Glutamatergic neuron (in vitro differentiated cells): ENCODE results near the gene DSE. TPM values are rescaled to one million over a fixed set of nuclear protein-coding genes. Genes with fewer than 3 reads are reported as not detected.

Experiments
- DNase-seq: peaks from one replicate; pipeline ENCODE4 v3.0.0; 2022
- H3K27ac Mint-ChIP-seq: one replicate; pipeline ENCODE4 v1.8.0; 2020; ENCODE audit warnings: mild to moderate bottlenecking, mixed read lengths, inconsistent platforms; ENCODE audit not compliant: unreplicated experiment
- H3K27me3 Mint-ChIP-seq: one replicate; pipeline ENCODE4 v1.8.0; 2020; ENCODE audit warnings: mild to moderate bottlenecking, moderate library complexity, mixed read lengths, inconsistent platforms; ENCODE audit not compliant: unreplicated experiment
- H3K36me3 Mint-ChIP-seq: one replicate; pipeline ENCODE4 v1.8.0; 2020; ENCODE audit warnings: mild to moderate bottlenecking, mixed read lengths, inconsistent platforms; ENCODE audit not compliant: unreplicated experiment
- H3K4me1 Mint-ChIP-seq: one replicate; pipeline ENCODE4 v1.8.0; 2020; ENCODE audit warnings: mild to moderate bottlenecking, low read depth, mixed read lengths, inconsistent platforms; ENCODE audit not compliant: unreplicated experiment
- H3K4me3 Mint-ChIP-seq: one replicate; pipeline ENCODE4 v1.8.0; 2020; ENCODE audit warnings: mild to moderate bottlenecking, mixed read lengths, inconsistent platforms; ENCODE audit not compliant: unreplicated experiment
- H3K9me3 Mint-ChIP-seq: one replicate; pipeline ENCODE4 v1.8.0; 2020; ENCODE audit warnings: mild to moderate bottlenecking, moderate library complexity, mixed read lengths, inconsistent platforms; ENCODE audit not compliant: unreplicated experiment
- total RNA-seq: library from RNA; stranded (reverse); fragmentation: NEBNext Ultra II Directional; extraction: Animal tissue kit (Norgen Biotek cat#: 25700); gene quantifications from one replicate; pipeline ENCODE4 v1.2.1, GENCODE V29; 2021; ENCODE audit not compliant: unreplicated experiment
- TF ChIP-seq, protein P1 (sequence below): fragments of 200-600 bp; sonication (generic); IDR thresholded peaks from one replicate; pipeline ENCODE4 v1.5.0; 2021; ENCODE audit not compliant: partially characterized antibody, unreplicated experiment

DSE gene
- total RNA-seq, 1 donor from 2014 or later, result 12.0 TPM

DNA sequence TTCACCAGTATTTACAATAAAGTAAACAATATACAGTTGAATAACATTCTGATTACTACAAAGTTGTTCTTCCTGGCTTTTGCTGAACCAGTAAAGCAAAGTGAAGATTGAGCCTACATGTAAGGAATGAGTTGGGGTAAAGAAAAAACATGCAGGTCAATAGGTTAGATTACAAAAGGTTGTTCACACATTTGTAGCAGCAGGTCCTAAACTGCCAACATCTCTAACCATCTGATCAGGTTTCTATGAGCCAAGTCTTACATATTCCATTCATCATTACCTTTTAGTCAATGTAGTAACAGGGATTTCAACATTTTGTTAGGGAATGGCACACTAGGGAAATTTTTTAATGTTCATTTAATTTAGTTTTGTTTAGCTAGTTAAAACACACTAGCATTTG lies 81.2 kb downstream of the DSE start:
- Mint-ChIP-seq H3K4me1 (no peaks in the 10 kb centered on the region), H3K27ac (no peak overlapping the region), H3K9me3 (no peaks in the 10 kb centered on the region)

DNA sequence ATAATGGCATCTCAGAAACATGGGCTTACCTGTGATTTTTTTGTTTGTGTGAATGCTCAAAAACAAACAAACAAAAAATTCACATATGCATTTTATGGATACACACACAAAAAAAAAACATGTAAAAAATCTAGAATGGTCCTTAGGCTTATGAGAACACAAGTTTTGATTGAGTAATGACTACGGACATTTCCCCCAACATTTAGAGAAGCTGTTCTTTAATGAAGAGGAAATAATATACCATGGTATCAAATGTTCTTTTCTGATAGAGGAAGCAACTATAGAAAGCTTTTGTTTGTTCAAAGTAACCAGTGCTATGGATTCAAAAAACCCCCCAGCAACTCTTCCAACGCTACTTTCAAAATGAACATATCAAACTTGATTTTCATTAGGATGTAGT lies 81.8 kb downstream of the DSE start:
- no peaks in the 10 kb centered on the region for H3K9me3 Mint-ChIP-seq
- no peak for DNase-seq
- no peak overlapping the region for H3K4me3 Mint-ChIP-seq
- no peaks in the 10 kb centered on the region for H3K4me1 Mint-ChIP-seq
- TF ChIP-seq, protein P1, sequence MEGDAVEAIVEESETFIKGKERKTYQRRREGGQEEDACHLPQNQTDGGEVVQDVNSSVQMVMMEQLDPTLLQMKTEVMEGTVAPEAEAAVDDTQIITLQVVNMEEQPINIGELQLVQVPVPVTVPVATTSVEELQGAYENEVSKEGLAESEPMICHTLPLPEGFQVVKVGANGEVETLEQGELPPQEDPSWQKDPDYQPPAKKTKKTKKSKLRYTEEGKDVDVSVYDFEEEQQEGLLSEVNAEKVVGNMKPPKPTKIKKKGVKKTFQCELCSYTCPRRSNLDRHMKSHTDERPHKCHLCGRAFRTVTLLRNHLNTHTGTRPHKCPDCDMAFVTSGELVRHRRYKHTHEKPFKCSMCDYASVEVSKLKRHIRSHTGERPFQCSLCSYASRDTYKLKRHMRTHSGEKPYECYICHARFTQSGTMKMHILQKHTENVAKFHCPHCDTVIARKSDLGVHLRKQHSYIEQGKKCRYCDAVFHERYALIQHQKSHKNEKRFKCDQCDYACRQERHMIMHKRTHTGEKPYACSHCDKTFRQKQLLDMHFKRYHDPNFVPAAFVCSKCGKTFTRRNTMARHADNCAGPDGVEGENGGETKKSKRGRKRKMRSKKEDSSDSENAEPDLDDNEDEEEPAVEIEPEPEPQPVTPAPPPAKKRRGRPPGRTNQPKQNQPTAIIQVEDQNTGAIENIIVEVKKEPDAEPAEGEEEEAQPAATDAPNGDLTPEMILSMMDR, result no peak
- H3K27ac Mint-ChIP-seq, result no peak overlapping the region
- H3K27me3 Mint-ChIP-seq, result no peaks in the 10 kb centered on the region
- H3K36me3 Mint-ChIP-seq, result no peaks in the 10 kb centered on the region

More for the DNA sequence above, 81.2 kb downstream of the DSE start:
- no peak for DNase-seq
- Mint-ChIP-seq H3K27me3 (no peaks in the 10 kb centered on the region), H3K4me3 (no peak overlapping the region), H3K36me3 (no peaks in the 10 kb centered on the region)
- TF ChIP-seq, protein P1, result no peak

DNA sequence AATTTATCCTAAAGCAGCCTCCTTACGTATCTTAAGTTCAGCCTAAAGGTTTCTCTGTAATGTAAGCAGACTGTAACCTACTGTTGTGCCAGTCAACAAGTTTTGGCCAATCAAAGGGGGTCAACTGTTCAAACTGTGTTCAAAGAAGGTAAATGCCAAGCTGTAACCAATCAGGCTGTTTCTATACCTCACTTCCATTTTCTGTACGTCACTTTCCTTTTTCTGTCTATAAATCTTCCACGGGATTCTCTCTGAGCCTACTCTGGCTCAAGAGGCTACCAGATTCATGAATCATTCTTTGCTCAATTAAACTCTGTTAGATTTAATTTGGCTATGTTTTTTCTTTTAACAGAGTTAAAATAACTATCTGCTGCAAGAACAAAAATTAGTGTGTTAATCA lies 85.4 kb downstream of the DSE start:
- Mint-ChIP-seq H3K27me3 (no peaks in the 10 kb centered on the region), H3K4me3 (no peak overlapping the region), H3K27ac (no peak overlapping the region), H3K9me3 (no peaks in the 10 kb centered on the region), H3K4me1 (peaks cover 2% of the 10 kb centered on the region), H3K36me3 (no peaks in the 10 kb centered on the region)
- DNase-seq, result no peak
- TF ChIP-seq, protein P1, result no peak

DNA sequence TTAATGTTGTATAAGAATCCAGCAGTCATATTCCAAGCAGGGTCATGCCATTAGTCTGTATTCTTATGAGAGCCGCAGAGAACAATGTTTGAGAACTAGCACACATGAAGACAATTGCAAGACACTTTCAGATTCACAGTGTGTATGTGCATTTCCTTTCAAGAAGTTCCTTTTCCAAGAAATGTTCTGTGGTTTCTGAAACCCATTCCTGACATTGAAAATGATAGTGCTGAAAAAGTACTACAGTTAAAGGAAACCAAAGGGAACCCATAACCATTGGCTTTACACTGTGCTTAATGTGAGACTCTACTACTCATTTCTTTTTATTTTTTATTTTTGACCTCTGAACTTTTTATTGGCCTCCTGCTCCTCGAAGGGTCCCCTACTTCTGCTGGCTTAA lies 86.2 kb downstream of the DSE start:
- Mint-ChIP-seq H3K27me3 (peaks cover 5% of the 10 kb centered on the region), H3K4me3 (no peak overlapping the region), H3K27ac (no peak overlapping the region), H3K4me1 (peaks cover 2% of the 10 kb centered on the region), H3K36me3 (no peaks in the 10 kb centered on the region), H3K9me3 (peaks cover 3% of the 10 kb centered on the region)
- TF ChIP-seq, protein P1, result no peak
- DNase-seq, result no peak

DNA sequence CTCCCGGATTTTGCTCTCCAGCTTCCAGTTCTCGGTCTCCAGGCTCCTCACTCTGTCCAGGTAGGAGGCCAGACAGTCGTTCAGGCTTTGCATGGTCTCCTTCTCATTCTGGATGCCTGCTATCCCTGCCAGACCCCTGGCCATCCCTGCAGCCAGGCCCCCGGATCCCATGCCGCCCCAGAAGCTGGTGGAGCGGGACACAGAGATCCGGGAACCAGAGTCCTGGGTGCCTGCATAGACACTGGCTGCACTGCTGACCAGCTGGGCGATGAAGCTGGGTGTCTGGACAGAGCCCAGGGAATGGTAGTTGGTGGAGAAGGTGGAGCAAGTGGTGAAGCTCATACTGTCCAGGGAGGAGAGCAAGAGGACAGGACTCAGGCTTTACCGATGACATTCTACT lies 87.5 kb downstream of the DSE start:
- Mint-ChIP-seq H3K36me3 (no peaks in the 10 kb centered on the region), H3K4me1 (peaks cover 2% of the 10 kb centered on the region)

More for the DNA sequence above, 87.5 kb downstream of the DSE start:
- H3K27me3 Mint-ChIP-seq, result peaks cover 7% of the 10 kb centered on the region
- H3K9me3 Mint-ChIP-seq, result peaks cover 3% of the 10 kb centered on the region
- no peak for DNase-seq
- no peak overlapping the region for H3K27ac Mint-ChIP-seq
- TF ChIP-seq, protein P1, result no peak
- no peak overlapping the region for H3K4me3 Mint-ChIP-seq
